Muscle of back (tissue), 11 donors: ENCODE measurements around the gene EEF1A2. TPM values are rescaled to one million over a fixed set of nuclear protein-coding genes. Genes with fewer than 3 reads are reported as not detected.
"Not testable (repeated sequence)": the region's sequence is repeated elsewhere in the genome, so short reads cannot be mapped to it uniquely, and the experiment has no call there.

Experiments used
- DNase-seq, 3 donors: peaks; one replicate each; pipeline versions ENCODE4 v3.0.0 to v3.0.0-alpha.2; 2013
- polyA plus RNA-seq, 10 donors: library from polyadenylated mRNA; unstranded; fragments of 120-200 nt; gene quantifications; one replicate each; pipeline ENCODE4 v1.2.1, GENCODE V29; 2013; ENCODE audit not compliant: insufficient read length in 10 of 10

EEF1A2 gene
- polyA plus RNA-seq, 10 donors = 401 to 971 (median 772) TPM

DNA sequence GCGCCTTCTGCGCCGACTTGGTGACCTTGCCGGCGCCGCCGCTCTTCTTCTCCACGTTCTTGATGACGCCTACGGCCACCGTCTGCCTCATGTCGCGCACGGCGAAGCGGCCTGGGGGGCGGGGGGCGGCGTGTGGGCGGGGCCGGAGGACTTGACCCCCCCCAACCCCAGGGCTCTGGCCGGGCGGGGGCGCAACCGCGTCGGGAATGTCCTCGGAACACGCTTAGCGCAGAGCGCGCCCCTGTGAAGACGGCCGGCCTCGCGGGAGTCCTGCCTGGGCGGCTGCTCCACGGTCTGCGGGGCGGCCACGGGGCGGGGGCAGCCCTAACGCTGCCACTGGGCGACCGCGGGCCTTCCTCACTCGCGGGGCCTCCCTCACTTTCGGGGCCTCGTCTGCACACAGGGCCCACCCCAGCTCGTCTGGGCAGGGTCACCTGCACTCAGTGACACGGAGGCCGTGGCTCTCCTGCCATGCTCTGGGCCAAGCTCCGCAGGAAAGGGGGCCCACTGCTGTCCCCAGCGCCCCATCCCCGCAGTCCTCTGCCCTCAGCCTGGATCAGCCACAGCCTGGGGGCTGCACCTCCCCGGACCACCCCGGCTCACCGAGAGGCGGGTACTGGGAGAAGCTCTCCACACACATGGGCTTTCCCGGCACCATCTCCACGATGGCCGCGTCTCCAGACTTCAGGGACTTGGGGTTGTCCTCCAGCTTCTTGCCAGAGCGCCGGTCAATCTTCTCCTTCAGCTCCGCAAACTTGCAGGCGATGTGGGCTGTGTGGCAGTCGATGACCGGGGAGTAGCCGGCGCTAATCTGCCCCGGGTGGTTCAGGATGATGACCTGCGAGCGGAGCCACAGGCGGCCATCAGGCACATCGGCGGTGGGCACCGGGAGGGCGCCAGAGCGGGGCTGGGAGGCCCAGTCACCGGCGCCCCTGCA lies 10.3 kb downstream of the EEF1A2 start:
- no peak for DNase-seq

DNA sequence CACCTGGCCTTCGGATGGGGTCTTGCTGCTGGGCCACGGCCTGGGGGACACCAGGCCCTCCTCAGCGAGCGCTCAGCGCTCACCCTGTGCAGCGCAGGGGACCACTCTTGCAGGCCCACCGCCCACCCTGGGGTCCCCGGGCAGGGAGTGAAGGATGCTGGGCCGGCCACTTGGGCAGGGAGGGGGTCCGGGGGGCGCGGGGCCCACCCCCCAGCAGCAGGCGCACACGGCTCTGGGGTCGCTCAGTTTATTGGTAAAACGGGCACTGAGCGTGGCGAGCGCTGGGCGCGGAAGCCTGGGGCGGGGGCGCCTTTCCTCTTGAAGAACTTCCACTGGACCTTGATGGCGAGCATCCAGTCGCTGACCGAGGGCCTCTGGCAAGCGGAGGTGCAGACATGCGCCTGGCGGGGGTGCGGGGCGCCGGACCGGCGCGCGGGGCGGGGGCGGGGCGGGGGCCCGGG lies 11.1 kb downstream of the EEF1A2 start:
- no peak for DNase-seq

DNA sequence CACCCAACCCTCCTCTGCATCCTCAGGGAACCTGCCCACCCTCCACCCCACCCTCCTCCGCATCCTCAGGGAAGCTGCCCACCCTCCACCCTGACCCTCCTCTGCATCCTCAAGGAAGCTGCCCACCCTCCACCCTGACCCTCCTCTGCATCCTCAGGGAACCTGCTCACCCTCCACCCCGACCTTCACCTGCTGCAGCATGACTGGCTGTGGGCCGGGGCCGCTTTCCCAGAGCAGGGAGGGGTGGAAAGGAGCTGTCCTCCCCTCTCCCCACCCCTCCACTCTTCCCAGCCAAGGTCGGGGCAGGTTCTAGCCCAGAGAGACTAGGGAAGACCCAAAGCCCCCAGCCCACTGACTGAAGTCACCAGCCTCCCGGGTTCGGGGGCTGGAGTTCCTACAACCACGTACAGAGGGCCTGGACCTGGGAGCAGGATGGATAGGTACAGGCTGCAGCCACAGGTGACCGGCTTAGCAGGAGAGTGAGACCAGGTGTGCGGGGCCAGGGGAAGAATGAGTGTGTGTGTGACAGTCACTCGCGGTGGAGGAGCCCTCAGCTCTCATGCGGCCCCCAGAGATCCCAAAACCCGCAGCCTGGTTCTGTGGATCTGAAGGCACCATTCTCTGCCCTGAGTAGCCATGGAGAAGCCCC lies 11.6 kb downstream of the EEF1A2 start:
- no peak for DNase-seq

DNA sequence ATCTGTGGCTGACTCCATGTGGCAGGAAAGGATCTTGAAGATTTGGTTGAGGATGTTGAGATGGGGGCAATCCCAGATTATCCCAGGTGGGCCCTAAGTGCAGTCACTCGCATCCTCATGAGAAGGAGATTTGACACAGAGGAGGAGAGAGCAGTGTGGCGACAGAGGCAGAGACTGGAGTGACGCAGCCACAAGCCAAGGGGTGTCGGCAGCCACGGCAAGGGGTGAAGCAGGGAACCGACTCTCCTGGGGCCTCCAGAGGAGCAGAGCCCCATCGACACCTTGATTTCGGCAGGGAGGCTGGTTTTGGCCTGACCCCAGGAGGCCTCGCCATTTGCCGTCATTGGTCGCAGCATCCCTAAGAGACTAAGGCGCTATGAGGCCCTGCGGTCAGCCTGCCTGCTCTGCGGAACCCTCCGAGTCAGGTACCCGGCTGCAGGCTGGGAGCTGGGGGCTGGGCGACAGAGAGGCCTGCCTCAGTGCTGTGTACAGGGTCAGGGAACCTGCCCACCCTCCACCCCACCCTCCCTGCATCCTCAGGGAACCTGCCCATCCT lies 12.5 kb downstream of the EEF1A2 start:
- no peak for DNase-seq

DNA sequence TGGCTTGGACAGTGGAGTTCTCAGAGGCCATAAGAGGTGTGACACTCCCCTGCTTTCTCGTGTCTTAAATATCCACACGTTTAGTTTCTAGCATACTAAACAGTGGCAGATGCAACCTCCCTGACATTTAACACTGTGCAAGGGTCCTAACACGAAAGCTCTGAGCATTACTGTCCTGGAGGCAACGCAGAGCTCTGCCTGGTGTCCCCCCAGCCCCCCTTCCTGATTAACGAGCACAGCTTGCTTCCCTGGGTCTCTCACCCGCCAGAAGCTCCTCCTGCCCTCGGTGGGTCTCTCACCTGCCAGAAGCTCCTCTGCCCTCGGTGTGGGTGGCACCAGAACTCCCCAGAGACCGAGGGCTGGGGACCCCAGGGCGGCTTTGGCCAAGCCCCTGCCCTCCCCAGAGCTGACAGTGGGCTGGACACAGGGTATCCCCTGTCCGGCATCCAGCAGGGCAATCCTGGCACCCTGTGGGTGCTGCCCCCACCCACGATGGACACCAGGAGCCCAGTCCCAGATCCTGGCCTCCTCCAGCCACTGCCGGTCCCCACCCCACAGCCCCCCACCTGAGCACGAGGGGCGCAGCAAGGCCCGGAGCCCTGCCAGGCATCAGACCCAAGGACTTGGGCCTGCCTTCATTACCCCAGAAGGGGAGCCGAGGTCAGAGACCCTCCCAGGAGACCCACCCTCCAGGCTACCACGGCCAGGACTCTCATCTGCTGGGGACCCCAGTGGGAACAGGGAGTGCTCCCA lies 14.1 kb downstream of the EEF1A2 start:
- no peak for DNase-seq

DNA sequence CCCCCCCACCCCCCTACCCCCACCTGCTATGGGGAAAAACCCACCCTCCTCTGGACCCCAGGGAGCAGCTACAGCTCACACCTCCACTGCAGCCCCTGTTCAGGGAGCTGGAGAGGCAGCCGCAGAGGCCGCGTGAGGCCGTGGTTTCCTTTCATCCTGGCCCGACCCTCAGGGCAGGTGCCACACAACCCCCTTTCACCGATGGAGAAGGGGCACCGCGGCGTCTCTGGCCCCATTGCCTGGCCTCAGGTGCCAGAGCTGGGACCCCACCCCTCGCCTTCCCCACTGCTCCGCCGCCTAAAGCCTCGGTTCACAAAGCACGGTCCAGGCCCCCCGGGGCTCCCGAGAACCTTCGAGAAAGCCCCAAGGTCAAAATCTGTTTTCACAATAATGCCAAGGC lies 14.6 kb downstream of the EEF1A2 start:
- DNase-seq = no peak

DNA sequence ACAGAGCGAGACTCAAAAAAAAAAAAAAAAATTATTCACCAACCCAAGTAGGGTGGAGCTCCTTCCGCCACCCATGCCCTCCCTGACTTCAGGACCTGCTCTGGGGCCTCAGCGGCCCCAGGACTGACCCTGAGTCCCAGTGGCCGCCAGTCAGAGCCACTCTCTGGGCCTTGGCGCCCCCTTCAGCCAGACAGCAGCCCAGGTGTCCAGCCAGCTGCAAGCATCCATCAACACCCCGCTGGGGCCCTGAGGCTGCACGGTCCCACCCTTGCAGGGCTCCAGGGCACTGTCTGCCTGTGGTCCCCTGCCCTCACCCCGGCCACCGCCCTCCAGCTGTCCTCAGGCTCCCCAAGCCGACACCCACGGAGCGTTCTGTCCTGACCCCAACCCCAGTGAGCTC lies 15.0 kb downstream of the EEF1A2 start:
- no peak for DNase-seq

DNA sequence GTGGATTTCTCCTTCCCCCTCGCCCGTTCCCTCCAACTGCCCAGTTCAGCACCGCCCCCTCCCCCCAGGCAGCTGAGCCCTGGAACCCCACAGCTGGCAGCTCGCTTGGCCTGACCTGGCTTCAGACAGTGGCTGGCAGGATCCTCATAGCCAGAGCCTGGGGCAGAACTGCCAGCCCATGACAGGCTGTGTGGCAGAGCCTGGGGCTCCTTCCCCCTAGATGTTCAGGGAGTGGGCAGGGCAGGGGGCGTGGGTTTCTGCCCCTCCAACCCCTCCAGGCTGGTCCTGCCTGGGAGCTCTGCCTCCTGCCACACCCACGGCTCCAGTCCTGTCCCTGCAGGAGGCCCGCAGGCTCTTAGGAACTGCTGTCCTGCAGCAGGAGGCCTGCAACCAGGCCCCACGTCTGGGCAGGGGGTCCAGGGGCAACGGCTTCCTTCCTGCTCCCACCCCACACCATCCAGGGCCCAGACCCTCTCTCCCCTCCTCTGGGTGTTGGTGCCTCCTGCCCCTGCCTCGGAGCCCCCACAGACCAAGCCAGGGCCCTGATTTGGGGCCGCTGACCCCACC lies 16.8 kb downstream of the EEF1A2 start:
- DNase-seq = no peak

DNA sequence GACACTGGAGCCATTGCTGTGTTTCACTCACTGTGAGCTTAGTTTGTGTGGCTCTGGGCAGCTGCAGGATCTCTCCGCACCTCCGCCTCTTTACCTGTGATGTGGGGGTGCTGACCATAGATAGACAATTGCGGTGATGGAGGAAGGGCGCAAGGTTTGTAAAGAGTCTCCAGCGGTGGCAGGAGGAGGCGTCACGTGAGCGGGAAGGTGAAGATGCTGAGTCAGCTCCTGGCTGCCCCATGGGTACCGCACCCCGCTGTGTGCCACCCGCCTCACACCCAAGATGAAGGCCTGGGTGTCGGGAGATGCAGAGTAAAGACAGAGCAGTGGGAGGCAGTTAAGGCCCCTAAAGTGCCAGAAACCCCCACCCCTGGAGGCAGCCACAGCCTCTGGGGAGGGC lies 17.4 kb downstream of the EEF1A2 start:
- DNase-seq = no peak

DNA sequence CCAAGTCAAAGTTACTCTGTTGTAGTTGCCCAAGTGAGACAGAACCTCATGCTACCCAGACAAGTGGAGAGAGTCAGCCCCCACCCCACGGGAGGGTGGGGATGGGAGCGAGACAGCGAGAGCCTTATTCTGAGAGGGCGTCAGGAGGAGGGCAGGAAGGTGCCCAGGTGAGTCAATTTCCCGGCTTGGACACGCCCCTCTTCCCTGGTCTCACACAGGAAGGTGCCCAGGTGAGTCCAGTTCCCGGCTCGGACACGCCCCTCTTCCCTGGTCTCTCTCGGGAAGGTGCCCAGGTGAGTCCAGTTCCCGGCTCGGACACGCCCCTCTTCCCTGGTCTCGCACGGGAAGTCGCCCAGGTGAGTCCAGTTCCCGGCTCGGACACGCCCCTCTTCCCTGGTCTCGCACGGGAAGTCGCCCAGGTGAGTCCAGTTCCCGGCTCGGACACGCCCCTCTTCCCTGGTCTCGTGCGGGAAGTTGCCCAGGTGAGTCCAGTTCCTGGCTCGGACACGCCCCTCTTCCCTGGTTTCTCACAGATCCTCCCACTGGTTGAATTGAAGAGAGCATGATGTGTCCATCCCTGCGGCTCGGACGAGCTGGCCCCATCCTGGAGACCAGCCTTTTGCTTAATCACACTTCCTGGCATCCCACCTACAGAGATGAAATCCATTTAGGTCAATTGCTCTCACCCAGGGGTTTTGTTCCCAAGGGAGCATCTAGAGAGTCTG lies 19.0 kb downstream of the EEF1A2 start:
- not testable (repeated sequence) for DNase-seq

DNA sequence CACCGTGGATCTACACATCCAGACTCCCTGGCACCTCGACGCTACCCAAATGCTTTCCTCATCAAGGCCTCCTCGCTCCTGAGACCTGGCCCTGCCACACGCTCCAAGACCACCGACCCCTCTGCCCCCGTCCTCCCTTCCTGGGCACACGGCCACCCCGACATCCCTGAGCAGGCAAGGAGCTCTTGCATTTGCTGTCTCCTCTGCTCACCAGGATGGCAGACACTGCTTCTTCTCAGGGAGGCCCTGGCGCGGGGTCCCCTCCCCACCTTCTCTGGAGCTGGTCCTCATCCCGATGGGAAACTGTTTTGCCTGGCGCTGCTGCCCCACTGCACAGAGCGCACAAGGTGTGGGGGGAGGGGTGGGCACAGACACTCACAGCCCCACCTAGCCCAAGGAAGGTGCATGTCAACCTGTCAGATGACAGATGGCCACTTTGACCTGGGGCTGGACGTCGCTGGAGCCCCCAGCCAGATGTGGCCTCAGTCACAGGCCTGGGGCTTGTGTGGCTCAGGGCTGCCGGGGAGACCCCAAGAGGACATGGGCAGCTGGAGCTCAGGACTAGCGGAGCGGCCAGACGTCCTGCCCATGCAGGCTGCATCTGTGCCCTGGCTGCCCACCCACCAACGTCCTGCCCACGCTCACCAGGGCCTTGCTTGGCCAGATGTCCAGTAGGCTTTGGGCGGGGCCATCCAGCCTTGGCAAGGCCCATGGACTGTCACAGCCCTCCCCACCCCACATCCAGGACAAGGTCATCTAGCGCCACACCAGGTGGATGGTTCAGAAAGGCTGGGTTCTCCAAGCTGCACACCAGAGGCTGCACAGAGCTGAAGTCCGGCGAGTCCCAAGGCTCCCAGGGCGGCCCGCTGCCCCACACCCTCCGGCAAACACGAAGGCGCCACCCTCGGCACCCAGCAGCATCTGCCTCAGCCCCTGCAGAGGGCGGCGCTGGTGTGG lies 20.3 kb downstream of the EEF1A2 start:
- no peak for DNase-seq

DNA sequence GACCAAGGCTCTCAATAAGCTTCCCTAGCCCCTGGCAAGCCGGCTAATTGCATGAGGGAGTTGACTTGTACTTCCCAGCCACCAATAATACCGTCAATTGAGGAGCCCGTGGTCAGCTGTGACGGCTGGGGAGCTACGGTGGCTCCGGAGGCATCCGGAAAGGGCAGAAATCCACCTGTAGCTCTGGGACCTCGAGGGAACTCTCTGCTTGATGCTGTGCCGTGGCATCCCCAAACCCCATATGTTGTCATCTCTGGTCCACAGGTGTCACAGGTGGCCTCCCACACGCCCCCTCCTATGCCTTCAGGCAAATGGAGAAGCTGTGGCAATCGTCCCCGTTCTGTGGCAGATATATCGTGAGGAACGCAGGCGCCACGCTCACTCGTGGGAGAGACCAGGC lies 20.9 kb downstream of the EEF1A2 start:
- DNase-seq = no peak

DNA sequence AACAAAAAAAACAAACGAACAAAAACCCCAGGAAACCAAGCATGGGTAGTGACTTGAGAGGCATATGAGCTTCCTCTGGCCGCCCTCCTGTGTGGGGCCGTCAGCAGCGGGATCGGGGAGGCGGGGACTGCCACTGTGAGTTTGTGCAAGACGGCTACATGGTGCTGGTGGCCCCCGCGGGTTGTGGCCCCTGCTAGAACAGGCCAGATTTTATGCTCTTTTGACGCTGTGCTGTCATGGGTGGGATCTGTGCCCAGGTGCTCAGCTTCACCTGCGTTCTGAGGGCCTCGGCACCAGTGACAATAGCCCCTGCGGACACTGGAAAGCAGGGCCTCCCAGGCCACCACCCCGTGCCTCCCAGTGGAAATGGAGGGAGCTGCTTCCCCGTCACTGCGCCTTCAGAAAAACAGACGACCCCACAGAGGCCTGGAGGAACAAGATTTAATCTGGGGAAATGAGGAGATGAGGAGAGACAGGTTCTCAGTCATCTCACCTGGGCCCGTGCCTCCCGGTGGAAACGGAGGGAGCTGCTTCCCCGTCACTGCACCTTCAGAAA lies 21.7 kb downstream of the EEF1A2 start:
- DNase-seq = no peak

DNA sequence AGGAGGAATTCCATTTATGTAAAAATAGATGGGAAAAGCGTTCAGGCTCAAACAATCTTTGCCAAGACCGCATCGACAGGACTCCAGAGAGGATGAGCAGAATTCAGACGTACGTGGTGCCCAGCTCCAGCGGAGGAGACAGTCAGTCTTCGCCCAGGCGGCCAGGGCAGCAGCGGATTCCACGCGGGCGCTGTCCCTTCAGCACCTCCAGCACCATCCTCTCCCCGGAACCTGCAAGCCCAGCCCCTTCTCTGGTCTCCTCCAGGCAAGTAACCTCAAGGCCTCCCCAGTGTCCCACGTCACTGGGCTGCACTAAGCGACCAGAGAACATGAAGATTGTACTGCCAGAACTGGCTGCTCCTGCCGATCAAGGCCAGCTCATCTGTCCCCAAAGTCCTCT lies 23.7 kb downstream of the EEF1A2 start:
- peak in 1 of 3 donors; percentile 54 for DNase-seq

DNA sequence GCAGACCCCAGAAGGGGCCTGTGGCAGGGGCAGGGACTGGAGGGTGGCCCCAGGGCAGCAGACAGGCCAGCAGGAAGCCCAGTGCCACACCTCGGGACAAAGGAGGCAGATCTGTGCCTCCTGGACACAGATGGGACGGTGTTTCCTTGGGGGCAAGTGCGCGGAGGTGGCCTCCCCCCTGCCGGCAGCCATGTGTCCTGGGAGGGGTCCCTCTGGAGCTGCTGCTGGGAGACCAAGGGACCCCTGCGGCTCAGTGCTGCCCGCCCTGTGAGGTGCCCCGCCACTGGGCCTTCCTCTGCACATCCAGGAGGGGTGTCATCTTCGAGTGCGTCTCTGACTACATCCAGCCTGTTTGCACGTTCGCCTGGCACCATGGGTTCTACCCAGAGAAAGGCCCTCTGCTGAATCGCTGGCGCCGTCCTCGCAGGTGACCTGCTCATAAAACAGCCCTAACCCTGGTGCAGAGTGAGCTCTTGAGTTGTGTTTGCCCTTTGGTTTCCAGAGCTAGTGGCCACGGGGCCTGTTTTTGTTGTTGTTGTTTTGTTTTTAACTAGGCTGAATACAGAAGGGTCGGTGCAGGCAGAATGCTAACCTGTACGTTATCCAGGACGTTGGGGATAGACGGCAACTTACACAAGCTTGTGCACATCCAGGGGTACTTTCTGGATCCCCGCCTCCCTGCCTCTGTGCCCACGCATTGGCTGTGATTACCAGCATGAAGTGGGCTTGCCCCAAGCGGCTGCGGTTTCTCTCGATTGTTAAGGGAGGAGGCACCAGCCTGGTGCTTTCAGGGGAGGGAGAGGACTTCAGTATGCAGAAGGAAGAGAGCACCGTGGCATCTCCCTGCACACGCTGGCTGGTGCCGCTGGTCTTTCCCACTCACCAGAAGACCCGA lies 25.1 kb downstream of the EEF1A2 start:
- no peak for DNase-seq

DNA sequence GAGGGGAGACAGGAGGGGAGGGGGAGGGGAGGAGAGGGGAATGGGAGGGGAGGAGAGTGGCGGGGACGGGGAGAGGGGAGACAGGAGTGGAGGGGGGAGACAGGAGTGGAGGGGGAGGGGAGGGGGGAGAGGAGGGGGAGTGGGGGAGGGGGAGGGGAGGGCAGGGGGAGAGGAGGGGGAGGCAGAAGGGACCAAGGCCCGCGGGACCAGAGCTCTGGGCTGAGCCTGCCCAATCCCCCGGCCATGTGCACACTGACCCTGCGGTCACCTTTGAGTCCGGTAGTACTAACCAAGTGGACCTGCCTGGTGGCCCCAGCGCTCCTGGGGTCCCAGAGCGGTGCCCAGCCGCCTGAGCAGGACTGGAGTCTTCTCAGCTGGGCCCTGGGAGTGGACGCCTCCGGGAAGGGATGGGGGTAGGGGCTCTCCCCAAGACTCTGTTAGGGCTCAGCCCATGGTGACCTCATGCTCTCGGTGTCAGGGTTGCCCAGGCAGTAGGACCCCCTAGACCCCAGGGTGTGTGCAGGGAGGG lies 26.0 kb downstream of the EEF1A2 start:
- no peak for DNase-seq

DNA sequence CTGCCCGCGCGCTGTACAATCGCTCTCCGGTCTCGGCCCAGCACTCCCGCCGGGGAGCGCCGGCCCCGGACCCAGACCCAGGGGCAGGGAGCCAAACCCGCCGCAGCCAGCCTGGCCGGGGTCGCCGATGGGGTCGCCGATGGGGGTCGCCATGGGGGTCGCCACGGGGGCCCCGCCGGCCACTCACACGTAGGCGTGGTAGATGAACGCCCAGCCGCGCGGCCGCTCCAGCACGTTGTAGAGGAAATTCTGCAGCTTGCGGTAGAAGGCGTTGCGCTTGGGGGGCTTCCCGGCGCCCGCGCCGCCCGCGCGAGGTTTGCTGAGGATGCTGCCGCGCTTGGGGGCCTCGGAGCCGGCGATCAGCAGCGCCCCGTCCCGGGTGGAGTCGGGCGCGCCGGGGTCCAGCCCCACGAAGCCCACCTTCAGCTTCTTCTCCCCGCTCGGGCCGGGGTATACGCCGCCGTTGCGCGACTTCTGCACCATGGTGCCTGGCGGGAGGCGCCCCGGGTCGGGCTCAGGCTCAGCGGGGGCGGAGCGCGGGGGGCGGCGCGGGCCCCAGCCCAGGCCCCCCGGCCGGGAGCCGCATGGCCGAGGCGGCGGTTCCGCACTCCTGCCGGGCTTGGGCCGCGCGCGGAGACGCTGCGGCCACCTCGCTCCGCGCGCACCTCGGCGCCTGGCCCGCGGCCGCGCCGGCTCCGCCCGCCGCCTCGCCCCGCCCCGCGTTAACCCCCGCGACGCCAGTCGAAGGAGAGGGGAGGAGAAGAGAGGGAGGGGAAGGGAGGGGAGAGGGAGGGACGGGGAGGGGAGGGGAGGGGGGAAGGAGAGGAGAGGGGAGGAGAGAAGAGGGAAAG lies 26.7 kb downstream of the EEF1A2 start, which contains the start of gene KCNQ2:
KCNQ2 (minus strand) TSS at position 675 of the 851 bp plus-strand sequence; CDS start at position 483, 192 bp downstream.
- no peak for DNase-seq
